NCI-H748 treated with DMSO at 0.1 percent for 48 hours (cell line): ENCODE data around the gene KRT85.
"Not testable (repeated sequence)": the region's sequence is repeated elsewhere in the genome, so short reads cannot be mapped to it uniquely, and the experiment has no call there.

ENCODE experiments used
- DNase-seq: peaks from one replicate; lab custom pipeline; 2025; lab: John Stamatoyannopoulos, UW

The KRT85 gene

DNA sequence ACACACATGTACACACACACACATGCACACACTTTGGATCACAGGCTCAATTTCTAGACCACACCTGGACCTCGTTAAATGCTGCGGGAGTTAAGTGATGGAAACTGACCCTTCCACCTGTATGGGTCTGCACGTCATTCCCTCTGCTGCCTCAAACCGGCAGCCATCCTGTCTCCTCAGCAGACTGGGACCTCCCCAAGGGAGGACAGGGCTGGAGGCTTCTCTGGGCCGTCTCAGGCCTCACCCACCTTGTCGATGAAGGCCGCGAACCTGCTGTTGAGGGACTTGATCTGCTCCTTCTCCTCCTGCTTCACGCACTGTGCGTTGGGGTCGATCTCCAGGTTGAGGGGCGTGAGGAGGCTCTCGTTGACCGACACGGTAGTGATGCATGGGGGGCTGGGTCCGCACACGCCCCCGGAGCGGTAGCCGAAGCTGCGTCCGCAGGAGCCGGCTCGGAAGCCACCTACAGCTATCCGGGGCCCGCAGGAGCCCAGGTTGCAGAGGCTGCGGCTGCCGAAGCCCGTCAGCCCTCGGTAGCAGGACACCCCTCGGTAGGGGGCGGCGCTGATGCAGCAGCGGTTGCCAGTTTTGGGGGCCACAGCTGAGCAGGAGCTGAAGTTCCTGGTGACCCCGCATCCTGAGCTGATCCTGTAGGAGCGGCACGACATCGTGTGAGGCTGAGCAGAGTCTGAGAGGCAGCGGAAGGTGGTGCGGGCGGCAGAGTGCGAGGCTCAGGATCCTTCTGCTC lies at the start of gene KRT85:
Gene KRT85 (minus strand): TSS at position 744 of the 748 bp plus-strand sequence. CDS start 76 bp downstream, at position 668.
- DNase-seq: no peak

GRCh38 chr12:52416795-52417194 lies 49.5 kb upstream of the KRT85 start:
- no peak for DNase-seq

GRCh38 chr12:52415870-52416750 lies 48.8 kb upstream of the KRT85 start:
- DNase-seq: no peak

DNA sequence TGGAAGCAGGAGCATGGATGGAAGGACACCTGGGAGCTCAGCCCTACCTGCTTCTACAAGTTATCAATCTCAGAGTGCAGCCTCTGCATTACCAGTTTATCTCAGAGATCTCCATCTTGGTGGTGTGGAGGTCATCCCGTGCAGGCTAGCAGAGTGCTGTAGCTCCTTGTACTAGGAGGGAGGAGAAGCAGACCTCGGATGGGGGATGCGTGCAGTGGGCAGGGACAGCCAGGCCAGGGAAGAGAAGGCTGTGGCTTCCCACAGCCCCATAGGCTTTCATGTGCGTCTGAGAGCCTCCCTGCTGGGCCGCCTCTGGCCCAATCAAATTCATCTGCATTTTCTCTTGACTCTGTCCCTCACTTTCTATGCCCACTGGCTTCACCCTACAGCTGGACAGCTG lies 47.7 kb upstream of the KRT85 start:
- no peak for DNase-seq

GRCh38 chr12:52413782-52414345 lies 46.6 kb upstream of the KRT85 start:
- no peak for DNase-seq

DNA sequence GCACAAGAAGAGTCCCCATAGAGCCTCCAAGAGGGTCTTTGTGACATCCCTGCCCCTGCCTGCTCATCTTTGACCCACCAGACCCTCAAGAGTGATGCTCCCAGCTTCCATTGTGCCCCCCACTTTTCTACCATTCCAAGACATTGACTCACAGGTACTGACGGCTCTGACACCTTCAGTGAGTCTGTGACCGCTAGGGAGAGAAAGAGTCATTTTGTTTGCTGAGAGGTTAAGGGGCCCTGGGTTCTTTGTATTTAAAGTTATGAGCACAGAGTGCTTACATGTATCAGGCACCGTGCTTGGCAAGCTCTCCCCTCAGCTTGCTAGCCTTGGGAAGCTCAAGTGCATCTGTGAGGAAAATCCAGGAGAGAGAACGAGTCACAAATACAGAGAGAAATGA lies 45.9 kb upstream of the KRT85 start:
- DNase-seq: no peak

- DNase-seq: no peak
These were observed 44.5 kb upstream of the KRT85 start for GRCh38 chr12:52411815-52412214.

DNA sequence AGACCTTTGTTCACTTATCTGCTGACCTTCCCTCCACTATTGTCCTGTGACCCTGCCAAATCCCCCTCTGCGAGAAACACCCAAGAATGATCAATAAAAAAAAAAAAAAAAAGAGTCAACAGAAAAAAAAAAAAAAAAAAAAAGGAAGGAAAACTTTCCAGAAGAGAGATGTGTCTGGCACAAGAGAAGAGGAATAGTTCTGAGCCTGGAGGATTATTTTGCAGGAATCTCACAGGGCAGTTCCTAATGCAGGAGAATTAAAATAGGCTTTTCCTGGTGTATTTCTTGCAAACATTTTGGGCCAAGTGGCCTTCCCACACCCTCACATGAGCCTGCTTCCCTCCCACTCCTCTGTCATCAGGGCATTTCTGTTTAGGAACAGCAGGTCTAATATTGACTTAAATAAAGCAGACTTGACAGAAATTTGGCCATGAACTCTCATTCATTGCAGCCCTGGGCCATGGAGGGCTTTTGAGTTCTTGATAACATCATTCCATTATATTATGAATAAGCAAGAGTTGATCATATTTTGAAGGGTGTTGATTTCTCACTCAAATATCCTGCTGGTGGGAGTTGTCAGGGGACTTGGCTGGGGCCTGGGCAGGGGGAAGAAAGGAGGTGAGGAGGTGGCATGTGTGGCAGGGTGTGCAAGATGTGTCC lies 43.4 kb upstream of the KRT85 start:
- not testable (repeated sequence) for DNase-seq

DNA sequence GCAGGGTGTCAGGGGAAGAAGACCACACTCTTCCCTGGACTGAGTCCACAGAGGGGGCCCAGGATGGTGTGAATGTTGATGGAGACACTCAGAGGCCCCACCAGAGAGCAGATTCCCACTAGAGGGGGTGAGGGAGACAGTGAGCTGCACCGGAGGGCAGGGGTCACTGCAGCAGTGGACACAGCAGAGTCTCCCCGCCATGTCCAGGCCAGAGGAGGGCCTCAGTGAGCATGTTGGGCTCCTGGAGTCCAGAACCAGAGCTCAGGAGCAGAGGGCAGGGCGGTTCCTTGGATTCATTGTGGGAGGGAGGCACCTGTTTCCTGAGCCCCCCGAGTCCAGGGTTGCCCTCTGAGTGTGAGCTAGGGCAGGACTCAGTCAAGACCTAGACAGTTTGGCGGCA lies 40.6 kb upstream of the KRT85 start:
- DNase-seq: no peak

DNA sequence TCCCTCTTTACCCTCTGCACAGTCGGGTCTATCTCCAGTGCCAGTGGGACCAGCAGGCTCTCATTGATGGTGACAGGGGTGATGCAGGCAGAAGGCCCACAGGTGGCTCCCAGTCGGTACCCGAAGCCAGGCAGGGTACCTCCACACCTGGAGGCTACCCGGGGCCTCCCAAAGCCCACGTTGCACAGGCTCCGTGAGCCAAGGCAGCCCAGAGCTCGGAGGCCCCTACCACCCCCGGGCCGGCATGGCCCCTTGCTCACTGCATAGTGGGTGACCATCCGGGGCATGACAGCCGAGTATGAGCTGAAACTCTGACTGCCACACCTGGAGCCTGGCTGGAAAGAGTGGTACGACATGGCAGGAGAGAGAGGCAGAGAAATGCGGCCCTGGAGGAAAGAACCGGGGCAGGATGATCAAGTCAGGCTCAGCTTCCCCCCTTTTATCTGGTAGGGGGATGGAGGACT lies 38.7 kb upstream of the KRT85 start, which contains the start of gene KRT82:
Gene KRT82 (minus strand): TSS at position 414 of the 464 bp plus-strand sequence. CDS start 58 bp downstream, at position 356.
- no peak for DNase-seq

- DNase-seq: no peak
These were observed 37.7 kb upstream of the KRT85 start for GRCh38 chr12:52404951-52405350.

GRCh38 chr12:52403561-52403960 lies 36.3 kb upstream of the KRT85 start:
- DNase-seq: no peak

- no peak for DNase-seq
These were observed 35.7 kb upstream of the KRT85 start for GRCh38 chr12:52402873-52403540.

- DNase-seq: no peak
These were observed 35.1 kb upstream of the KRT85 start for GRCh38 chr12:52402377-52402776.

- DNase-seq: no peak
These were observed 34.6 kb upstream of the KRT85 start for GRCh38 chr12:52401926-52402325.

GRCh38 chr12:52401526-52401925 lies 34.2 kb upstream of the KRT85 start:
- no peak for DNase-seq

GRCh38 chr12:52400906-52401305 lies 33.6 kb upstream of the KRT85 start:
- no peak for DNase-seq

DNA sequence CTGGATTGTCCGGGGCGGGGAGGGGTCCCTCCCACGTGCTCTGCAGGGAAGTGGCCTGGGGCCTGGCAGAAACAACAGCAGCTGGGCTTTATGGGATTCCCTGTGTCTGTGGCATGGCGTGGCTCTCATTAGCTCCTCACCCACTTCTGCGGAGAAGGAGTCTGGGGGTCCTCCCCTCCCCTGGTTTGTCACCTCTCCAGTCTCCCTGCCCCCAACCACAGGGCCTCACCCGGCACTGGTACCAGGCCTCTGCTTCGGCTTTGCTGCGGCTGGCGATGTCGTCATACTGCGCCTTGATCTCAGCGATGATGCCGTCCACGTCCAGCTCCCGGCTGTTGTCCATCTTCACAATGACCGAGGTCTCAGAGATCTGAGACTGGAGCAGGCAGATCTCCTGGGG lies 32.5 kb upstream of the KRT85 start:
- no peak for DNase-seq

DNA sequence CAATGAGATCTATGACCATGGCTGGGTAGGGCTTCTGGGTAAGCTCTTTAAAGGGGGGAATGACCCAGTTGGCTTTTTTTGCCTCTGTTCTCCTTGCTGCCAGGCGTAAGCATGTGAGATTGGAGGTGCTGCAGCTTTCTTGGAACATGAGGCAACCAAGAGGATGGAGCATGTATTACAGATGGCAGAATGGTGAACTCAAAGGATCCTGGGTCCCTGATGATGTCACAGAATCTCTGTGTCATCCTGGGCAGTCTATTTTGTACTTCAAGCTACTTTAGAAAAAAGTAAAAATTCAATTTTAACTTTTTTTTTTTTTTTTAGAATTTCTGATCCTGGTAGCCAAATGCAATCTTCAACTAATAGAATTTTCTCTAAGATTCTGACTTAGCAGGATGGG lies 30.9 kb upstream of the KRT85 start:
- DNase-seq: no peak

GRCh38 chr12:52396656-52397055 lies 29.4 kb upstream of the KRT85 start:
- no peak for DNase-seq

DNA sequence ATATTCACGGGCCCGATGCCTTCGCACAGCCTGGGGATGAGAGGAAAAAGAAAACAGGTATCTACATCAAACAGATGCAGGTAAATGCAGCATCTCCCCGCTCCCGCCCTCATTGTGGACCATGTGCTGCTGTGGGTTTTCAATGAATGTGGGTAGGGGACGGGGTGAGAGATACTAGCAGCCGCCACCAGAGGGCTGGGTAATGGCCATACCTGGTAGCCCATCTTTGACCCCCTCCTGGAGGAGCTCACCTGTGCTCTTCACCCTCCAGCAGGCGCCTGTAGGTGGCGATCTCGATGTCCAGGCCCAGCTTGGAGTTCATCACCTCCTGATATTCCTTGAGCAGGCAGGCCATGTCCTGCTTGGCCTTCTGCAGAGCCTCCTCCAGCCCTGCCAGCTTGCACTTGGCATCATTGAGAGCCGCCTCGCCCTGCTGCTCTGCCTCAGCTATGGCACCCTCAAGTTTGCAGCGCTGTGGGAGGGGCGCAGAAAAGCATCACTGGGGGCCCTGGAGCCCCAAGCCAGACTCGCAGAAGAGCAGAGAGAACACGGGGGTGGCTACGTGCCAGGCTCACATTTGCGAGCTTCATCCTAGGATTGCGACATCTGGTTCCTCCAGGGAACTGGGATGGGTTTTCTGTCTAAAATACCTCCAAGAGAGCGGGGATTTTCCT lies 28.6 kb upstream of the KRT85 start:
- DNase-seq: peak; percentile 9
